Thyroid gland (tissue), 4 donors: Measurements from ENCODE around the gene NR5A2. TPM values are rescaled to one million over a fixed set of nuclear protein-coding genes. Genes with fewer than 3 reads are reported as not detected.

Experiments used
- DNase-seq, 2 donors: peaks; one replicate each; pipeline ENCODE4 v3.0.0-alpha.2; 2019
- H3K27ac ChIP-seq, 3 donors: fragments of 200-600 bp; sonication (generic); 1 replicate in 2 of 3; 2 replicates in 1 of 3; pipeline ENCODE4 v1.5.1; 2016 to 2019; ENCODE audit warnings: mild to moderate bottlenecking in 1 of 3, moderate library complexity in 1 of 3
- H3K27me3 ChIP-seq: fragments of 200-600 bp; sonication (generic); one replicate; pipeline ENCODE4 v1.5.1; 2019
- H3K36me3 ChIP-seq, 2 donors: fragments of 200-600 bp; sonication (generic); one replicate each; pipeline ENCODE4 v1.5.1; 2016 to 2019
- H3K4me1 ChIP-seq, 2 donors: fragments of 200-600 bp; sonication (generic); one replicate each; pipeline ENCODE4 v1.5.1; 2017 to 2019
- H3K4me3 ChIP-seq, 3 donors: fragments of 200-600 bp; sonication (generic); replicated peaks in 1 of 3; 1 replicate in 2 of 3; 2 replicates in 1 of 3; pipeline ENCODE4 v1.5.1; 2016; ENCODE audit warnings: mild to moderate bottlenecking in 1 of 3
- H3K9me3 ChIP-seq: fragments of 200-600 bp; sonication (generic); one replicate; pipeline ENCODE4 v1.5.1; 2017
- CTCF ChIP-seq, 6 experiments: fragments of 200-600 bp in 3 of 6; fragments of 450-650 bp in 3 of 6; sonication (generic) in 3 of 6; IDR thresholded peaks; one replicate each; pipeline ENCODE4 v1.5.1; 2016 to 2019; ENCODE audit warnings: antibody characterized with exemption in 6 of 6, mild to moderate bottlenecking in 2 of 6, inconsistent platforms in 1 of 6, moderate library complexity in 1 of 6
- POLR2A ChIP-seq, 2 donors: fragments of 450-650 bp; IDR thresholded peaks; one replicate each; pipeline ENCODE4 v1.6.1; 2017; ENCODE audit warnings: antibody characterized with exemption in 2 of 2, mild to moderate bottlenecking in 2 of 2, moderate library complexity in 1 of 2
- WGBS, 2 donors: methylation state at CpG; one replicate each; pipeline ENCODE4 v1.1.5; 2017; 5-methylcytosine and 5-hydroxymethylcytosine counted together
- intact Hi-C: fragments of 100-400 bp; cut with DNase I; formaldehyde crosslinking; loops from one replicate; pipeline ENCODE4 v1.15.1; 2023
- total RNA-seq, 4 donors: library from RNA; depleted of rRNA; stranded (reverse); fragments of >200 nt; gene quantifications; one replicate each; pipeline ENCODE4 v1.2.3, GENCODE V29; 2016

The NR5A2 gene
- total RNA-seq, 4 donors from 2014 or later: 1.5 to 8.2 (median 3.9) TPM

GRCh38 chr1:200147742-200148141, 120.2 kb downstream of the NR5A2 start:
- intact Hi-C loops: no loop called here
- no peak overlapping the region for H3K27ac ChIP-seq
- no peaks in the 10 kb centered on the region for H3K9me3 ChIP-seq
- no peak overlapping the region for H3K4me3 ChIP-seq
- H3K36me3 ChIP-seq: no peaks in the 10 kb centered on the region
- no peak for DNase-seq
- peaks cover 5 to 13% of the 10 kb centered on the region in 2 donors for H3K4me1 ChIP-seq
- WGBS, 2 donors: 95 to 98% methylated on average over 20 to 39 of the region's 40 CpGs
- H3K27me3 ChIP-seq: no peaks in the 10 kb centered on the region
- TF ChIP-seq CTCF (IDR thresholded peaks at IDR 0.05) (no peak), POLR2A (IDR thresholded peaks at IDR 0.05) (no peak)

- Histone ChIP-seq H3K36me3 (no peaks in the 10 kb centered on the region), H3K27me3 (no peaks in the 10 kb centered on the region), H3K9me3 (no peaks in the 10 kb centered on the region), H3K4me3 (no peak overlapping the region), H3K4me1 (peaks cover 5 to 13% of the 10 kb centered on the region in 2 donors), H3K27ac (peak overlapping the region in 2 of 3 donors; percentile 42 to 50)
- no peak for DNase-seq
- intact Hi-C loops: no loop called here
- TF ChIP-seq POLR2A (IDR thresholded peaks at IDR 0.05) (no peak), CTCF (IDR thresholded peaks at IDR 0.05) (no peak)
Measured at GRCh38 chr1:200150006-200150405, 122.5 kb downstream of the NR5A2 start.

GRCh38 chr1:200150721-200151120, 123.2 kb downstream of the NR5A2 start:
- intact Hi-C loops: no loop called here
- TF ChIP-seq POLR2A (IDR thresholded peaks at IDR 0.05): no peak
- no peak for TF ChIP-seq CTCF (IDR thresholded peaks at IDR 0.05)
- Histone ChIP-seq H3K4me1 (peaks cover 5 to 13% of the 10 kb centered on the region in 2 donors), H3K27me3 (no peaks in the 10 kb centered on the region), H3K9me3 (no peaks in the 10 kb centered on the region), H3K4me3 (no peak overlapping the region), H3K36me3 (no peaks in the 10 kb centered on the region), H3K27ac (peak overlapping the region in 1 of 3 donors; percentile 42)
- WGBS, 2 donors: 28 to 43% methylated on average over 4 of the region's 4 CpGs
- peak; percentile 69 to 80 for DNase-seq

- no peaks in the 10 kb centered on the region for H3K36me3 ChIP-seq
- 82 to 85% methylated on average over 2 of the region's 2 CpGs for WGBS, 2 donors
- H3K27ac ChIP-seq: no peak overlapping the region
- no peak for DNase-seq
- peaks cover 5 to 13% of the 10 kb centered on the region in 2 donors for H3K4me1 ChIP-seq
- H3K27me3 ChIP-seq: no peaks in the 10 kb centered on the region
- no peaks in the 10 kb centered on the region for H3K9me3 ChIP-seq
- TF ChIP-seq CTCF (IDR thresholded peaks at IDR 0.05) (no peak), POLR2A (IDR thresholded peaks at IDR 0.05) (no peak)
- H3K4me3 ChIP-seq: no peak overlapping the region
- intact Hi-C loops: no loop called here
Measured at GRCh38 chr1:200152336-200152735, 124.8 kb downstream of the NR5A2 start.

- Histone ChIP-seq H3K9me3 (no peaks in the 10 kb centered on the region), H3K4me3 (no peak overlapping the region), H3K4me1 (peaks cover 5 to 13% of the 10 kb centered on the region in 2 donors), H3K27me3 (no peaks in the 10 kb centered on the region), H3K36me3 (no peaks in the 10 kb centered on the region), H3K27ac (no peak overlapping the region)
- no peak for DNase-seq
- WGBS, 2 donors: 60 to 82% methylated on average over 3 of the region's 3 CpGs
- intact Hi-C loops: no loop called here
- TF ChIP-seq CTCF (IDR thresholded peaks at IDR 0.05) (no peak), POLR2A (IDR thresholded peaks at IDR 0.05) (no peak)
Measured at GRCh38 chr1:200153277-200154055, 126.0 kb downstream of the NR5A2 start.
